K562 (cell line): ENCODE measurements around the gene PPHLN1. TPM values are rescaled to one million over a fixed set of nuclear protein-coding genes. Genes with fewer than 3 reads are reported as not detected.

Experiments
- ARID1B ChIP-seq: fragments of 450-650 bp; IDR thresholded peaks from 2 replicates; pipeline ENCODE4 v1.6.1; 2016; ENCODE audit warnings: antibody characterized with exemption, mild to moderate bottlenecking, inconsistent platforms
- FOXP4 ChIP-seq: sonication (generic); formaldehyde crosslinking; IDR thresholded peaks from 2 replicates; pipeline ENCODE4 v1.8.0; 2022; ENCODE audit warnings: mild to moderate bottlenecking, missing genetic modification reagents, borderline replicate concordance
- GABPB1 ChIP-seq: sonication (generic); formaldehyde crosslinking; IDR thresholded peaks from 2 replicates; pipeline ENCODE4 v1.8.0; 2022; ENCODE audit warnings: mild to moderate bottlenecking, missing genetic modification reagents
- HDAC1 ChIP-seq, 2 experiments: fragments of 450-650 bp; IDR thresholded peaks; 2 replicates each; pipeline ENCODE4 v1.6.1; 2016 to 2017; ENCODE audit warnings: inconsistent platforms in 1 of 2, mild to moderate bottlenecking in 1 of 2, moderate library complexity in 1 of 2
- HSF4 ChIP-seq: fragments of 250-450 bp; sonication (Bioruptor Pico); IDR thresholded peaks from 2 replicates; pipeline ENCODE4 v2.1.2; 2022; ENCODE audit warnings: mild to moderate bottlenecking, moderate library complexity, borderline replicate concordance
- IFI16 ChIP-seq: fragments of 250-450 bp; sonication (Bioruptor Pico); IDR thresholded peaks from 2 replicates; pipeline ENCODE4 v2.1.2; 2022; ENCODE audit warnings: mild to moderate bottlenecking, inconsistent platforms
- LCOR ChIP-seq: sonication (generic); formaldehyde crosslinking; IDR thresholded peaks from 2 replicates; pipeline ENCODE4 v1.8.0; 2022; ENCODE audit warnings: mild to moderate bottlenecking, missing genetic modification reagents
- NFIX ChIP-seq: fragments of 250-450 bp; sonication (Bioruptor Pico); IDR thresholded peaks from 2 replicates; pipeline ENCODE4 v1.4.0; 2020; ENCODE audit warnings: low read depth, mild to moderate bottlenecking, moderate library complexity
- NFRKB ChIP-seq: fragments of 450-650 bp; IDR thresholded peaks from 2 replicates; pipeline ENCODE4 v1.6.1; 2016; ENCODE audit warnings: low read depth
- NR3C1 ChIP-seq: sonication (generic); formaldehyde crosslinking; IDR thresholded peaks from 2 replicates; pipeline ENCODE4 v1.8.1; 2022; ENCODE audit warnings: missing genetic modification reagents
- SMAD3 ChIP-seq: fragments of 450-650 bp; formaldehyde crosslinking; conservative IDR thresholded peaks from 2 replicates; pipeline ENCODE4 v1.4.0; 2020; ENCODE audit warnings: mild to moderate bottlenecking
- TCF3 ChIP-seq: sonication (generic); formaldehyde crosslinking; IDR thresholded peaks from 2 replicates; pipeline ENCODE4 v1.4.0; 2020; ENCODE audit warnings: mild to moderate bottlenecking, missing genetic modification reagents
- TEAD2 ChIP-seq: fragments of 450-650 bp; IDR thresholded peaks from 2 replicates; pipeline ENCODE4 v1.6.1; 2016; ENCODE audit warnings: missing genetic modification characterization, control low read depth, missing compliant biosample characterization
- USF2 ChIP-seq: sonication (generic); formaldehyde crosslinking; IDR thresholded peaks from 2 replicates; pipeline ENCODE4 v1.5.0; 2020; ENCODE audit warnings: missing genetic modification reagents
- ZBED1 ChIP-seq: IDR thresholded peaks from 2 replicates; pipeline ENCODE4 v1.6.1; 2014
- ZBTB33 ChIP-seq: sonication (generic); formaldehyde crosslinking; IDR thresholded peaks from 2 replicates; pipeline ENCODE4 v1.8.1; 2023; ENCODE audit warnings: mild to moderate bottlenecking, missing genetic modification reagents
- ZNF24 ChIP-seq: fragments of 450-650 bp; IDR thresholded peaks from 2 replicates; pipeline ENCODE4 v1.6.1; 2016
- ZNF280B ChIP-seq: fragments of 250-450 bp; sonication (Bioruptor Pico); IDR thresholded peaks from 2 replicates; pipeline ENCODE4 v1.5.1; 2021; ENCODE audit warnings: mild to moderate bottlenecking
- ZNF740 ChIP-seq, 3 experiments: fragments of 200-800 bp in 1 of 3; sonication (Bioruptor generic) in 1 of 3; sonication (generic) in 1 of 3; formaldehyde crosslinking in 1 of 3; IDR thresholded peaks; 2 replicates each; pipeline versions ENCODE4 v1.6.1 to v1.8.0; 2016 to 2022; ENCODE audit warnings: mild to moderate bottlenecking in 2 of 3, missing compliant biosample characterization in 2 of 3, missing genetic modification characterization in 2 of 3, missing genetic modification reagents in 1 of 3
- polyA plus RNA-seq, 8 experiments: library from polyadenylated mRNA; depleted of rRNA in 4 of 8; stranded (reverse) in 5 of 8; unstranded in 3 of 8; fragments of >200 nt; fragmentation: Nextera tagmentation in 2 of 8; fragmentation: Illumina TruSeq in 1 of 8; extraction: Ambion mirVana in 2 of 8; extraction: Trizol in 1 of 8; gene quantifications; 2 replicates each; pipeline versions ENCODE4 v1.2.1 to v1.2.3, GENCODE V29; 2011 to 2014; ENCODE audit warnings: inconsistent platforms in 1 of 8, missing spikeins in 1 of 8
- total RNA-seq, 7 experiments: library from RNA; depleted of rRNA in 6 of 7; stranded (reverse); fragments of >200 nt in 6 of 7; fragmentation: Illumina TruSeq in 2 of 7; extraction: Trizol in 2 of 7; gene quantifications; 2 replicates each; pipeline versions ENCODE4 v1.2.1 to v1.2.3, GENCODE V29; 2011 to 2021; ENCODE audit warnings: low replicate concordance in 1 of 7

Gene PPHLN1
- total and polyA plus RNA-seq, 9 of the 15 experiments (the other 6 are each of a cell fraction or from before 2014, with no cell fraction given) = 66.3 to 112 (median 93.6) TPM

- TF ChIP-seq LCOR (CRISPR knock-in tag) (peak; percentile 10; the same call in 1 of the 2 replicates), TEAD2 (no peak), GABPB1 (peak; percentile 91), NFRKB (peak; percentile 59; the same call in 1 of the 2 replicates), FOXP4 (no peak), ZNF740 (CRISPR knock-in tag; IDR thresholded peaks at IDR 0.05) (no peak), ZNF740 (tag; IDR thresholded peaks at IDR 0.05) (no peak), TCF3 (CRISPR knock-in tag) (no peak; the same call in 1 of the 2 replicates), SMAD3 (CRISPR knock-in tag) (no peak), IFI16 (no peak), USF2 (CRISPR knock-in tag) (no peak), HDAC1 (IDR thresholded peaks at IDR 0.05) (peak in 1 of 2 experiments; percentile 89; a peak in 2 of 4 replicates), ARID1B (peak; percentile 27; the same call in 1 of the 2 replicates), ZNF24 (no peak), ZBTB33 (CRISPR knock-in tag) (peak; percentile 8; the same call in 1 of the 2 replicates), NR3C1 (no peak), NFIX (CRISPR knock-in tag) (no peak), ZNF280B (CRISPR knock-in tag) (no peak), HSF4 (CRISPR knock-in tag) (no peak), ZBED1 (no peak)
Measured at GRCh38 chr12:42325653-42326474, at the start of gene PPHLN1, which contains the start of gene ZCRB1 (continued).
